Activated CD4-positive, alpha-beta T cell treated with anti-CD3 and anti-CD28 coated beads for 24 hours (primary cell): ENCODE measurements around the gene NCAPD3.

ENCODE experiments used
- DNase-seq, 2 donors: peaks; one replicate each; pipeline ENCODE4 v3.0.0-alpha.2; 2020; ENCODE audit warnings: low read depth in 2 of 2

NCAPD3 gene

GRCh38 chr11:134253188-134253993 lies 29.6 kb upstream of the NCAPD3 start, which contains the start of the genes ACAD8 and THYN1:
Gene ACAD8, plus strand, starts transcription at chr11:134253568. Its CDS starts 33 bp downstream, at chr11:134253601.
Gene THYN1, minus strand, starts transcription at chr11:134253352. Its CDS starts 470 bp downstream, at chr11:134252882.
- DNase-seq: peak; percentile 90 to 91

- DNase-seq: no peak
Observed at GRCh38 chr11:134252346-134253187, 28.8 kb upstream of the NCAPD3 start.

GRCh38 chr11:134250675-134251074 lies 26.9 kb upstream of the NCAPD3 start:
- no peak for DNase-seq

DNA sequence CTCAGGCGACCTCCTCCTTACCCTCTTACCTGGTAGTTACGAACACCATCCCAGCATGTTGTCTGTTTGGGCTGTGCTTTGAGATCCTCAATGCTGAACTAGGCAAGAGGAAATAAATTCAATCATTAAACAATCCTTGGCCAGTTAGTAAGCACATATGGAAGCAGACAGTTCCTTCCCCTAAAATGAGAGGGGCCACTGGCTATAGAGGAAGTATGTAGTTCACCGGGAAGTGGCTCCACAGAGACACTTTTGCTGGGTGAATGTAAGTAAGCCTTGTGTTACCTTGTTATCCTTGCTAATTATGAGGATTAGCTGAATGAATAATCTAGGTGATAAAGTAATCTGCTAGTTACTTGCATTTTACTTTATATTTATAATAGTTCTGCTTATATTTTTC lies 26.5 kb upstream of the NCAPD3 start:
- no peak for DNase-seq

DNA sequence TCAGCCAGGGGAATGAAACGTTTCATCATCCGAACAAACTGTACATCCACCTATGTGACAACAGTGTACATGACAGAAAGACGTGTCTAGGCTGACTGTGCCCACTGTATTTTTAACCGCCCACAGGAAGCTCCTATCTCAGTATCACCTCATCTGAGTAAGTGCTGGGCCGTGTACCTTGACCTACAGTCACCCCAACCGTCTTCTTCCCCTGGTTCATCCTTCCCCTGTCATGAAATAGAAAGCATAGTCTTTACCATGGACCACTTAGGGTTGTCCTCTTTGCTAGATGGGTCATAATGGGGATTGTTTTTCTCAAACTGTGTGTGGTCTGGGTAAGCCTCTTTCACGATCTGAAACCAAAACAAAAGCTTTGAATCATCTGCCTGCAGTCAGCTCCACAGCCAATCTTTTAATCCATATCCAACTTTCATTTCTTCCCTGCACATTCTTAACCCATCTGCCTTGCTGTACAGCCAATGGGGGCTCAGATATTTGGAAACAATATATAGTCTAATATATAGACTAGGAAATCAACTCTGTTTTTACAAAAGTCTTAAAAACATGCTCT lies 25.2 kb upstream of the NCAPD3 start:
- no peak for DNase-seq

- DNase-seq: no peak
Observed at GRCh38 chr11:134246678-134247077, 22.9 kb upstream of the NCAPD3 start.

GRCh38 chr11:134246100-134246499 lies 22.3 kb upstream of the NCAPD3 start:
- no peak for DNase-seq

- no peak for DNase-seq
Observed at GRCh38 chr11:134245434-134245833, 21.7 kb upstream of the NCAPD3 start.

- DNase-seq: no peak
Observed at GRCh38 chr11:134244593-134244992, 20.8 kb upstream of the NCAPD3 start.

DNA sequence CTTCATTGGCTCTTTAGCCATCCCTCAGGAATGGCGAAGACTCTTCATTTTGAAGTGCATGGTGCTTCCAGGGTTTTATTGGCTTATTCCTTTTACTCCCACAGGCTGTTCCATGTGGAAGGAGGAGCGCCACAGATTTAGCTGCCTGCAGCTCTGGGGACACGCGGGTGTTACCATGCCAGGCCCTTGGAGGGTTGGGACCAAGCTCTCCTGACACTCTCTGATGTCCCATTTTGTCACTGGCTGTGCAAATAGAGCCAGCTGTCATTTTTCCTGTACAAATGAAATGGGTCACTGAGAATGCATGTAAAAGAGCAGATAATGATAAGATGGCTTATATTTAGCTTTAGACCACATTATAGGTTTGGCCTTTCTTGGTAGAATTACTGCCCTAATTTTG lies 20.1 kb upstream of the NCAPD3 start:
- DNase-seq: no peak

GRCh38 chr11:134242376-134242775 lies 18.6 kb upstream of the NCAPD3 start:
- DNase-seq: no peak

GRCh38 chr11:134240592-134240991 lies 16.8 kb upstream of the NCAPD3 start:
- DNase-seq: no peak

GRCh38 chr11:134238956-134239355 lies 15.2 kb upstream of the NCAPD3 start:
- no peak for DNase-seq

- no peak for DNase-seq
Observed at GRCh38 chr11:134237557-134237922, 13.8 kb upstream of the NCAPD3 start.

DNA sequence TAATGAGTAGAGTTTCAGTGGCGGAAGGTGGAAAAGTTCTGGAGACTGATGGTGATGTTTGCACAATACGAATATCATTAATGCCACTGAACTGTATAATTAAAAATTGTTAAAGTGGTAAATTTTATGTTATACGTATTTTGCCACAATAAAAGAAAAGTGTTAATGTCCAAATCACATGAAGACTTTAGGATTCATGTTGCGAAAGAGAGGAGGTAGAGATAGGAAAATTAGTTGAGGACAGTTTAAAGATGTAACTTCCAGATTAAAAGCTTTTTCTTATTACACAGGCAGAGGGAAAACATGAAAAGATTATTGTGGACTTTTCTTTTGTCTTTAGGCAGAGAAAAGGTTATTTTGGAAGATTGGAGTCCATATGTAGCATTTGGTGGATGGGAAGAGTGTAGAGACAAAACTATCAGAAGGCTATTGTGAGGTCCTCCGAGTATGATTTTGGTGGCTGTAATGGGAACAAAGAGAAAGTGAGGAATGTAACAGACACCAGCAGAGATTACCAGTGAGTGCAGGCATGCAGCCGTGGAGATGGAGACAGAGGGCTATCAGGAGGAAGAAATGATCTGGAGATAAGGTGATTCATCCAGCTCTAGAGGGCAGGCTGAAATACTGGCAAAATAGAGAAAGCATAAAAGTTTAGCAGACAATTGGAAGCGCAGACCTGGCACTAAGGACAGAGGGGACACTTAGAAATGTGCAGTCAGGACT lies 13.2 kb upstream of the NCAPD3 start:
- no peak for DNase-seq

GRCh38 chr11:134235399-134235798 lies 11.6 kb upstream of the NCAPD3 start:
- DNase-seq: no peak

- DNase-seq: no peak
Observed at GRCh38 chr11:134233729-134234179, 10.0 kb upstream of the NCAPD3 start.

DNA sequence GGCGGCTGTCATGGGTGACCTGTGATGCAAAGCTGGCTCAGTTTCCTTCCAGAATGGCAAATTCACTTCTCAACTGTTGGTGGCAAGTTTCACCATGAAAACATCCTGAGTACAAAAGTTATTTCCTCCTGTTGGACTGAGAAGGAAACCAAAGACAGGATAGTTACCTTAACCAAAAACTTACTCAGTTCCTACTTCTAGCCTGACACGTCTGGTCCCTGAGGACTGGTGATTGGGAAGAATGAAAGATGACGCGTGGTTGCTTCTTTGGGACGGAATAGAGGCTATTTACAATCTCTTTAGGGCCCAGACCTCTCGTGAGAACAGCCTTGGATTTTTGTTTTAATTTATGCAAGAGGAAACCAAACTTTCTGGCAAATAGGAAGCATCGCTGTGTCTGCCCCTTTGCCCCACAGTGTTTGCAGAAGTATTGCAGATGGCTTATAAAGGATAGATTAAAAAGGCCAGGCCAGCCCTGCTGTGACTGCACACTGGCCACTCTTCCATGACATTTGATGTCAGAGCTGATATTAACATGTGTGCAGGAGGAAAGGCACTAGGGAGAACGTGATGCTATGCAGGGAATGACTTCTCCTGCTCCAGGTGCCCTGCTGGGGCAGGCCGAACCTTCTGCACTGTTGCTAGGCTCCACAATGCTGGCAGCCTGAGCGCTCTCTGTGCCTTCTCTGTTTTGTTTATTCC lies 8.3 kb upstream of the NCAPD3 start:
- DNase-seq: no peak

GRCh38 chr11:134230339-134230738 lies 6.6 kb upstream of the NCAPD3 start:
- DNase-seq: no peak

DNA sequence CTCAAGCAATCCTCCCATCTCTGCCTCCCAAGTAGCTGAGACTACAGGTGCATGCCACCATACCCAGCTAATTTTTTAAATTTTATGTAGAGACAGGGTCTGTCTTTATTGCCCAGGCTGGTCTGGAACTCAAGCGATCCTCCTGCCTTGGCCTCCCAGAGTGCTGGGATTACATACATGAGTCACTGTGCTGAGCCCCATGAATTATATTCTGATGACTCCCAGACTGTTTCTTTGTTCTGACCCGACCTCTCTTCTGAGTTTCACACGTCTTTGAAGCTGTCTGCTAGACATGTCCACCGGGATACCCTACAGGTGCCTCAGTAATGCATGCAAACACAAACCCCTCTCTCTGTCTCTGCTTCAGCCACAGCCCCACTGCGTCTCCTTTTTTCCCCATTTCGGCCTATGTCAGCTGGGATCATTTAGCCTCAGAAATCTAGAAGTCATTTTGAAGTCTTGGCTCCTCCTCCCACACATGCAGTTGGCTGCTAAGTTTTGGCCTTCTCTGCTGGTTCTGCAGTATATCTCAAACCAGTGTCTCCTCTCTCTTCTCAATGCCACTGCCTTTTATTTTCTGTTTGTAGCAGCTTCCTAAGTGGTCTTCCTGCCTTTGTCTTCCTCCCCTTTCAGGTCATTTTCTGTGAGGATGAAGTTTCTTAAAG lies 5.5 kb upstream of the NCAPD3 start:
- DNase-seq: no peak

- no peak for DNase-seq
Observed at GRCh38 chr11:134228625-134229024, 4.9 kb upstream of the NCAPD3 start.
